Activated gamma-delta T cell (primary cell): ENCODE data around the gene MED27.
"Not testable (repeated sequence)": the region's sequence is repeated elsewhere in the genome, so short reads cannot be mapped to it uniquely, and the experiment has no call there.

Source experiments
- DNase-seq: peaks from one replicate; lab custom pipeline; 2025; lab: John Stamatoyannopoulos, UW

The MED27 gene

GRCh38 chr9:132077881-132078698, 1.6 kb downstream of the MED27 start:
- no peak for DNase-seq

- DNase-seq: no peak
These were observed 3.8 kb downstream of the MED27 start for GRCh38 chr9:132075853-132076252.

- DNase-seq: no peak
These were observed 4.9 kb downstream of the MED27 start for GRCh38 chr9:132074736-132075135.

GRCh38 chr9:132071847-132072507, 7.7 kb downstream of the MED27 start:
- DNase-seq: no peak

- DNase-seq: no peak
These were observed 10.4 kb downstream of the MED27 start for GRCh38 chr9:132069046-132069898.

GRCh38 chr9:132068605-132069004, 11.1 kb downstream of the MED27 start:
- no peak for DNase-seq

GRCh38 chr9:132066511-132066910, 13.2 kb downstream of the MED27 start:
- no peak for DNase-seq

GRCh38 chr9:132066057-132066456, 13.6 kb downstream of the MED27 start:
- no peak for DNase-seq

- no peak for DNase-seq
These were observed 16.4 kb downstream of the MED27 start for GRCh38 chr9:132063281-132063680.

GRCh38 chr9:132062806-132063205, 16.9 kb downstream of the MED27 start:
- DNase-seq: no peak

- no peak for DNase-seq
These were observed 18.1 kb downstream of the MED27 start for GRCh38 chr9:132061526-132061925.

GRCh38 chr9:132059361-132059760, 20.3 kb downstream of the MED27 start:
- DNase-seq: no peak

- DNase-seq: not testable (repeated sequence)
These were observed 21.4 kb downstream of the MED27 start for GRCh38 chr9:132058226-132058625.

GRCh38 chr9:132056717-132057560, 22.7 kb downstream of the MED27 start:
- DNase-seq: no peak

- no peak for DNase-seq
These were observed 23.9 kb downstream of the MED27 start for GRCh38 chr9:132055756-132056155.

GRCh38 chr9:132054024-132054423, 25.6 kb downstream of the MED27 start:
- no peak for DNase-seq

- no peak for DNase-seq
These were observed 29.8 kb downstream of the MED27 start for GRCh38 chr9:132049900-132050299.

- DNase-seq: no peak
These were observed 30.3 kb downstream of the MED27 start for GRCh38 chr9:132049323-132049882.

- DNase-seq: no peak
These were observed 31.5 kb downstream of the MED27 start for GRCh38 chr9:132048201-132048600.

- no peak for DNase-seq
These were observed 33.2 kb downstream of the MED27 start for GRCh38 chr9:132046456-132046855.

- no peak for DNase-seq
These were observed 35.3 kb downstream of the MED27 start for GRCh38 chr9:132044176-132044875.
